Activated CD4-positive, CD25-positive, alpha-beta regulatory T cell (primary cell): Measurements from ENCODE around the gene PDE11A.
A peak's percentile ranks its signal among the peaks of the same experiment; 100 is the strongest.

ENCODE experiments used
- DNase-seq, 4 experiments: peaks; one replicate each; lab custom pipeline; 2025; lab: John Stamatoyannopoulos, UW

The PDE11A gene

GRCh38 chr2:177628831-177629230 lies 443.7 kb downstream of the PDE11A start:
- DNase-seq: no peak

GRCh38 chr2:177625744-177626650 lies 446.6 kb downstream of the PDE11A start:
- DNase-seq: no peak

- DNase-seq: no peak
These were observed 450.1 kb downstream of the PDE11A start for GRCh38 chr2:177622521-177622920.

- DNase-seq: no peak
These were observed 452.6 kb downstream of the PDE11A start for GRCh38 chr2:177619986-177620385.

GRCh38 chr2:177619461-177619860 lies 453.1 kb downstream of the PDE11A start:
- DNase-seq: no peak

DNA sequence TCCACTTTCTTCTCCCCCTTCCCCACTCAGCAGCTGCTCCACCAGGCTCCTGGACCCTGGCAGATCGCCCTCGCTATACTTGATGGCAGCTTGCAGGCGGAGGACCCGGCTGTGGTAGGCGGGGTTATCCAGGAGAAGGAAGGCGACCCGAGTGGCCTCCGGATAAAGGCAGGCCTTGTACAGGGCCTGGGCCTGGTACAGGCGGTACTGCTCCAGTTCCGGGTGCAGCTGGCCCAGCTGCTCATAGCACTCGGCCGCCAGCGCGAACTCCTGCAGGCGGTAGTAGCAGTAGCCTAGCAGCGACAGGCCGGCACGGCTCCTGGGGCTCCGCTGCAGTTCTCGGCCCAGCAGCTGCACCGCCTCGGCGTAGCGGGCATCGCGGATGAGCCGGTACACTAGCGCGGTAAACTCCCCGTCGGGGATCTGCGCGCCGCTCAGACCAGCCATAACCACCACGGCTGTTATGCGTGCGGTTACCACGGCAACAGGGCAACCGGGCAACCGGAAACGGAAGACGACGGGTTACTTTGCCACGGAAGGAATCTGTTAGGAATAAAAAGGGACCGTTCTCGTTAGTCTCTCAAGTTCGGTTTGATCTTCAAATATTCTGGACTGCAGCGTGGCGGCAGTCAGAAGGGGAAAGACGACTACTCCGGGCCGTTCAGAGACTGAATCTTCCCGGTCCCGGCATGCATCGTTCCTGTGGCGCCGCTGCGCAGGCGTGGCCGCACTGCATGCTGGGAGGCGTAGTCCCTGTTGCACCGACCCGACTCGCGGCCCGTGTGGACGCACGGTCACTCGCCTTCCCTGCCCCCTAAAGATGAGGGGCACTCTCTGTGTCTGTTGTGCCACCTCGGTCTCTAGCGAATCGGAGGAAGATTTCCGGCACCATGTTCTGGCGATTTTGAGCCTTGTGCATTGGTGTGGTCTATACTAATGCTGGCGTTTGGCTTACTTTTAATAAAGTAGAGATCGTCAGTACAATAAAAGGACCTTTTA lies 454.0 kb downstream of the PDE11A start:
- DNase-seq: peak; percentile 75 to 84 (median 78)

- no peak for DNase-seq
These were observed 454.7 kb downstream of the PDE11A start for GRCh38 chr2:177617849-177618248.

GRCh38 chr2:177616731-177617130 lies 455.8 kb downstream of the PDE11A start:
- no peak for DNase-seq

- no peak for DNase-seq
These were observed 456.5 kb downstream of the PDE11A start for GRCh38 chr2:177616066-177616465.

- DNase-seq: no peak
These were observed 459.9 kb downstream of the PDE11A start for GRCh38 chr2:177612659-177613058.

GRCh38 chr2:177611310-177611886 lies 461.2 kb downstream of the PDE11A start:
- no peak for DNase-seq

DNA sequence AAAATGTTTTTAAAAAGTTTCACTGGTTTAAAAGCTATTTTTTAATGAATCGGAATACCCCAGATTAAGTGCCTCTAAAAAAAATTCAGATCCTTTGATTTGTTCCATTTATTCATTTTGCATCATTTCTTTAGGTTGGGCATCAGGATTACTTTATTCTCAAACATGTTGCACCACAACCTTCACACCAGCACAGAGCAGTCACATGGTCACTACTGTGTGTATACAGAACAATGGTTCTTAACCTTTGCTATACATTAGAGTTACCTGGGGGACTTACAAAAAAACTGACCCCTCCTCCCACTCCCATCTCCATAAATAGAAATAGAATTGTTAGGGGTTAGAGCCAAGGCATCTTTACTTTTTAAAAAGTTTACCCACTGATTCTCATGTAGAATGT lies 461.8 kb downstream of the PDE11A start:
- DNase-seq: no peak

GRCh38 chr2:177606636-177607035 lies 465.9 kb downstream of the PDE11A start:
- DNase-seq: no peak

DNA sequence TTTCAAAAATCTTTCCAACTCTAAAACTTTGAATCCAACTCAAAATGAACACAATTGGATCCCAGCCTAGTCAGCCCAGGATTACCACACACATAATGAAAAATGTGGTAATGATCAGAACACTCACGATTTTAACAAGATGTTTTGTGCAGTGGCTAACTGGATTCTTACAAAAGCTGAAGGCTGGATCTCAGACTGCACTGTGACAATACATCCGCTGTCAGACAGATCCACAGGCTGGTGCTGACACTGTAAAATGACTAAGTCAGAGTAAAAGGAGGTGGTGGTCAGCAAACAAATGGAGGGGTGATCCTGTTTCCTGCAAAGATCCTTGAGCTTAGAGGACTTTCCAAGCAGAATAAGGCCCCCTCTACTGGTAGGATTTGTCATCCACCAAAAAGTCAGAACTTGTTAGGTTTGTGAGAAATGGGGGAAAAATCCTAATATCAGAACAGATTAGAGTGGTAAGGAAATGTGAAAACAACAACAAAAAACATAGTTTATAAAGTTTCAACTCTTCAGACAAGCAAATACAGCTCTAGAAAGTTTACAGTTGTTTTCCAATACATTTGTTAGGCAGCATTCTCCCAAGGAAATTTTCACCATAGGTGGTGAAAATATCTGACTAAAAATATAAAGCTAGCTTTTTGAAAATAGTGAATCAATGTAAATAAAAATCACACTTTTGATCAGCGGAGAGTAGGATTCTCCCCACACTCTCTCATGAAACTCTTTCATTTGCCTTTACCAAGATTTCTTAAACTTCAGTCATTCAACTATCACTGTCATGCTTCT lies 468.1 kb downstream of the PDE11A start:
- no peak for DNase-seq

- no peak for DNase-seq
These were observed 468.8 kb downstream of the PDE11A start for GRCh38 chr2:177603768-177604167.

DNA sequence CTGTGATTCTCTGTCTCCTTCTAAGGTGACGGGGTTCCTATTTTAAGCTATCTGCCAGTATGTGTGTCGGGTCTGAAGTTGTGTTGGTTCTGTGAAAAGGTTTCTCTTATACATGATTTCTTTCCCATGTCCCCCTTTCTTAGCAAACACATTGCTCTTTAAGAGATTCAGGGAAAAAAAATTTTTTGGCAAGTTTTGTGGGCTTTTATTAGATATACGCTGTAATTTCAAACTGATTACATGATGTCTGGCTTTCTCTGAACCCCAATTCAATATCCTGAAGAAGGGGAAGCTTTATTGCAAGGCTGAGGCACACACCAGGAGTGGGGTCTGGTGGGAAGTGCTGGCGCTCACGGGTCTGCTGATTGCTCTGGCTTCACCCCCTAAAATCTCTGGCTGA lies 469.4 kb downstream of the PDE11A start:
- no peak for DNase-seq

GRCh38 chr2:177602611-177603164 lies 469.9 kb downstream of the PDE11A start:
- no peak for DNase-seq

GRCh38 chr2:177600917-177601316 lies 471.7 kb downstream of the PDE11A start:
- DNase-seq: no peak

DNA sequence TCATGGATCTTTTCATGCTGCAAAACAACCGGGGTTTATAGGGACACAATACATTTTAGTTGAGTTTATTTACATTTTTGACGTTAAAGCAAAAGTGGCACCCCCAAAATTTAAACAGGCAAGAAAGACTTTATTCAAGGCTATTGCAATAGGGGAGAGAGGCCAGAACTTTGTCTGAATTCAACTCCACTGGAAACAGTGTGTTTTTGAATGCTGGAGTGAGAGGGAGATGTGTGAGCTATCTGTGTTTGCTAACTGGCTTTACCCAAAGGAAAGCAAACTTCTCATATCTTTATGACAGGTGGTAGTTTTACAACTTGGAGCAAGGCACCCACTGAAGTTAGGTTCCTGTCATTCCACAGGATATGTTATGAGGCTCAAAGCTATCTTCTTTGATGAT lies 472.6 kb downstream of the PDE11A start:
- DNase-seq: no peak

GRCh38 chr2:177599139-177599688 lies 473.4 kb downstream of the PDE11A start:
- no peak for DNase-seq
